GM06990 (cell line): ENCODE results near the gene DUXB.

ENCODE experiments used
- DNase-seq: peaks from one replicate; pipeline ENCODE4 v3.0.0-alpha.2; 2011; ENCODE audit not compliant: insufficient read length; ENCODE audit errors: extremely low read depth
- H3K27me3 ChIP-seq: replicated peaks from 2 replicates; pipeline ENCODE4 v1.6.0; 2011; ENCODE audit warnings: low read length; ENCODE audit not compliant: control insufficient read depth, insufficient read depth
- H3K36me3 ChIP-seq: 2 replicates; pipeline ENCODE4 v1.5.1; 2011; ENCODE audit warnings: low read length; ENCODE audit not compliant: control insufficient read depth, insufficient read depth
- H3K4me3 ChIP-seq: replicated peaks from 2 replicates; pipeline ENCODE4 v1.5.1; 2011; ENCODE audit warnings: low read depth, mild to moderate bottlenecking, control low read depth, low read length
- TF ChIP-seq, protein P1 (sequence below): IDR thresholded peaks from 2 replicates; pipeline ENCODE4 v1.5.1; 2011; ENCODE audit warnings: low read length, control low read depth, mild to moderate bottlenecking, inconsistent platforms; ENCODE audit not compliant: insufficient read depth, poor library complexity, severe bottlenecking

DUXB gene

DNA sequence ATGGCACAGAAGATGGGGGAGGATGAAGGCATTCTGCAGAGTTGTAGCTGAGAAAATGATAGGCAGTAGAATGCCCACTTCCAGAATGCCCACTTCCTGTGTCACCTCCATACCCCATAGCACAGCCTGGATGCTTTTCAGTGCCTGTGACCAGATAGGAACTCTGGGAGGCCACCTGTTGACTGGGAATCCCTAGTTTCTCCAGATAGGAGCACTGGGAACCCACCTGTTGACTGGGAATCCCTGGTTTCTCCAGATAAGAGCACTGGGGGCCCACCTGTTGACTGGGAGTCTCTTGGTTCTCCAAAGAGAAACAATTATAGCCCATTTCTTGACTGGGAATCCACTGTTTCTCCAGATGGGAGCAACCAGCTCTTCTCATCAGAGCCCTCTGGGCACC is 13.4 kb upstream of the DUXB start:
- TF ChIP-seq, protein P1, sequence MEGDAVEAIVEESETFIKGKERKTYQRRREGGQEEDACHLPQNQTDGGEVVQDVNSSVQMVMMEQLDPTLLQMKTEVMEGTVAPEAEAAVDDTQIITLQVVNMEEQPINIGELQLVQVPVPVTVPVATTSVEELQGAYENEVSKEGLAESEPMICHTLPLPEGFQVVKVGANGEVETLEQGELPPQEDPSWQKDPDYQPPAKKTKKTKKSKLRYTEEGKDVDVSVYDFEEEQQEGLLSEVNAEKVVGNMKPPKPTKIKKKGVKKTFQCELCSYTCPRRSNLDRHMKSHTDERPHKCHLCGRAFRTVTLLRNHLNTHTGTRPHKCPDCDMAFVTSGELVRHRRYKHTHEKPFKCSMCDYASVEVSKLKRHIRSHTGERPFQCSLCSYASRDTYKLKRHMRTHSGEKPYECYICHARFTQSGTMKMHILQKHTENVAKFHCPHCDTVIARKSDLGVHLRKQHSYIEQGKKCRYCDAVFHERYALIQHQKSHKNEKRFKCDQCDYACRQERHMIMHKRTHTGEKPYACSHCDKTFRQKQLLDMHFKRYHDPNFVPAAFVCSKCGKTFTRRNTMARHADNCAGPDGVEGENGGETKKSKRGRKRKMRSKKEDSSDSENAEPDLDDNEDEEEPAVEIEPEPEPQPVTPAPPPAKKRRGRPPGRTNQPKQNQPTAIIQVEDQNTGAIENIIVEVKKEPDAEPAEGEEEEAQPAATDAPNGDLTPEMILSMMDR: no peak

DNA sequence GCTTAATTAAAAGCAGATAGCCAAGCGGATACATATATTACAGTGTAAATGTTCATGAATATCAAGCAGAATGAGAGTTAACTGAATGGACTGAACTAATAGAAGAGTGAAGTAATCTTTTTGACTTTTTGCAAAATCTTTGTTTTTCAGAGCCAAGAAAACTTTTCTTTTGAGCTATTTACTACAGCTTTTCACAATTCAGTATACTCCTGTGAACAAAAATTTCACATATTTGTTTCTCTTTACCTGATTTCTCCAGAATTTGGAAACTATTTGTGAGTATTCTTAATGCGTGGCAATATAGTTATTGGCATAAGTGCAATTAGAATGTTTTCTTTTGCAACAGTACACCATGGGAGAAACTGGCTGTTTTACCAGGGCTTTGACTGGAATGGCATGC is 9.1 kb upstream of the DUXB start:
- DNase-seq: no peak
- H3K36me3 ChIP-seq: no peaks in the 10 kb centered on the region
- TF ChIP-seq, protein P1: no peak
- no peaks in the 10 kb centered on the region for H3K27me3 ChIP-seq
- H3K4me3 ChIP-seq: no peak overlapping the region

More for the DNA sequence above, 13.4 kb upstream of the DUXB start:
- Histone ChIP-seq H3K36me3 (no peaks in the 10 kb centered on the region), H3K4me3 (no peak overlapping the region), H3K27me3 (no peaks in the 10 kb centered on the region)
- no peak for DNase-seq

DNA sequence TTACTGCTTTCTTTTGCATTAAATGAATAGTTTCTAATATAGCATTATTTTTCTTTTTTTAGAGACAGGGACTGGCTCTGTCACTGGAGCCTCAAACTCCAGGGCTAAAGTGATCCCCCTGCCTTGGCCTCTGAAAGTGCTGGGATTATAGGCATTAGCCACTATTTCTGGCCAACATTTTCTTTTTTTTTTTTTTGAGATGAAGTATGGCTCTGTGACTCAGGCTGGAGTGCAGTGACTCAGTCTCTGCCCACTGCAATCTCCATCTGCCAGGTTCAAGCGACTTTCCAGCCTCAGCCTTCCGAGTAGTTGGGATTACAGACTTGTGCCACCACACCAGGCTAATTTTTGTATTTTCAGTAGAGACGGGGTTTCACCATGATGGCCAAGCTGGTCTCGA is 2.0 kb upstream of the DUXB start:
- Histone ChIP-seq H3K27me3 (no peaks in the 10 kb centered on the region), H3K4me3 (no peak overlapping the region), H3K36me3 (no peaks in the 10 kb centered on the region)
- TF ChIP-seq, protein P1: no peak
- DNase-seq: no peak

DNA sequence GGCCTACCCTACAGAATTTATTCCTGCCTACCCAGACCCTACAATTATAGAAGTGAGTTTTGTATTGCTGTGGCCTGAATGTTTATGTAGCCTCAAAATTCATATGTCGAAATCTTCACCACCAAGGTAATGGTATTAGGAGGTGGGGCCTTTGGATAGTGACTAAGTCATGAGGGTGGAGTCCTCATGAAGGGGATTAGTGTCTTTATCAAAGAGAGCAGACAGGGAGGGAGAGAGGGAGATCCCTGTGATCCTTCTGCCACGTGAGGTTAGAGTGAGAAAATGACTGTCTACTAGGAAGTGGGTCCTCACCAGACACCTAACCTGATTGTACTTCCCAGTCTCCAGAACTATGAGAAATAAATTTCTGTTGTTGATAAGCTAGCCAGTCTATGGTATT is 981 bp upstream of the DUXB start:
- DNase-seq: no peak
- TF ChIP-seq, protein P1: no peak
- Histone ChIP-seq H3K27me3 (no peaks in the 10 kb centered on the region), H3K36me3 (no peaks in the 10 kb centered on the region), H3K4me3 (no peak overlapping the region)

DNA sequence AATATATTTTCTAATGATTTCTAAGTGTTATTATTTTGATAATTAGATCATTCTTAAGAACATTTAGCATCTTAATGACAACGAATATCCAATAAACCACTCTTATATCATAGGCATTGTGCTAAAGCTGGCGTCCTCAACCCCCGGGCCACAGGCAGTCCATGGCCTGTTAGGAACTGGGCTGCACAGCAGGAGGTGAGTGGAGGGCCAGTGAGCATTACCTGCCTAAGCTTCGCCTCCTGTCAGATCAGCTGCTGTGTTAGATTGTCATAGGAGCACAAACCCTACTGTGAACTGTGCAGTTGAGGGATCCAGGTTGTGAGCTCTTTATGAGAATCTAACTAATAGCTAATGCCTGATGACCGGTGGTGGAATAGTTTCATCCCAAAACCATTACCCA is 3.7 kb downstream of the DUXB start:
- no peak for DNase-seq
- TF ChIP-seq, protein P1: no peak
- Histone ChIP-seq H3K27me3 (no peaks in the 10 kb centered on the region; the same call in 1 of the 2 replicates), H3K4me3 (no peak overlapping the region), H3K36me3 (no peaks in the 10 kb centered on the region)

DNA sequence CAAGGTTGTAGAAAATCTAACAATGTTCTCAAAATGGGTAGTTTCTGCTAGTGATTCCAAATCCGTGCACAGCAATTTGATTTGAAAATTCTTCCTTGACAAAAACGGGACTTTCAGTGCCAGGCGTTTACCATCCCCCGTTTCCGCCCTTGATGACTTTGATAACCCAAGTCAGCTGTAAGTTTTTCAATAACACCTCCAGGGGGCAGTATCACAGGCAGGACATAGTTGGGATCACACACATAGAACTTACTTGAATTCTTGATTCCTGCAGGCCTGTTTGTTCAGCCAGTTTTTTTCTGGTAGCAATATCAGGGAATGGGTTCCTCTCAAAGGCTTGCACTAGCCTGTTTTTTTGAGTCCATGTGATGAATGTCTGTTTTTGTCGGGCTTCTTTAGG is 5.6 kb downstream of the DUXB start:
- no peak for DNase-seq
- no peaks in the 10 kb centered on the region; the same call in 1 of the 2 replicates for H3K27me3 ChIP-seq
- no peak overlapping the region for H3K4me3 ChIP-seq
- TF ChIP-seq, protein P1: peak; percentile 25
- H3K36me3 ChIP-seq: no peaks in the 10 kb centered on the region
